ENCODE data around the gene GPC2. TPM values are rescaled to one million over a fixed set of nuclear protein-coding genes. Genes with fewer than 3 reads are reported as not detected.
A peak's percentile ranks its signal among the peaks of the same experiment; 100 is the strongest.

GPC2 gene
- total RNA-seq, 1 experiment from 2014 or later: 5.0 TPM

DNA sequence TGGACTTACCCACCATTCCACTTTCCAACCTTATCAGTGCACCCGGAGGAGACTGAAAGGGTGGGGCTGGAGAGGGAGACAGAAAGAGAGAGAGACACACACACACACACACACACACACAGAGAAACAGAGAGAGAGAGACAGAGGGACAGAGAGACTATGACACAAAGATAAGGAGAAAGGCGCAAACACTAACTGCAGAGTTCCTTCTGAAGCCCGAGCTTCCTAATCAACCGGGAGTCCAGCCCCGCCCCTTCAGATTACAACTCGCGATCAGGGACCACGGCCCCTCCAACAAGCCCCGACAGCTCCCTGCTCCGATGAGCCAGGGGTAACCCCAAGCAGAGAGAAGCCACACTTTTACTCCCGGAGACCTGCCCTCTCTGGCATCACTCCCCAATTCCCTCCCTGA lies 9.3 kb downstream of the GPC2 start:
- DNase-seq: no peak
- Histone ChIP-seq H3K27me3 (replicated peaks; ENCODE audit: control insufficient read depth, insufficient read depth, low read length) (no peaks in the 10 kb centered on the region), H3K9me3 (no peaks in the 10 kb centered on the region), H3K36me3 (ENCODE audit: control insufficient read depth, insufficient read depth, low read length) (no peaks in the 10 kb centered on the region), H3K4me3 (ENCODE audit: low read depth, low read length) (peak overlapping the region; percentile 2; the same call in 1 of the 2 replicates), H3K4me1 (peaks cover 29% of the 10 kb centered on the region)
- Mint-ChIP-seq H3K4me3 (ENCODE audit: unreplicated experiment) (peak overlapping the region; percentile 71), H3K36me3 (ENCODE audit: insufficient read depth, unreplicated experiment) (no peaks in the 10 kb centered on the region), H3K4me1 (ENCODE audit: low read depth, unreplicated experiment) (peaks cover 39% of the 10 kb centered on the region), H3K27me3 (ENCODE audit: insufficient read depth, unreplicated experiment) (no peaks in the 10 kb centered on the region), H3K27ac (ENCODE audit: unreplicated experiment) (no peak overlapping the region), H3K9me3 (ENCODE audit: unreplicated experiment) (no peaks in the 10 kb centered on the region)
- no peak for TF ChIP-seq CTCF (IDR thresholded peaks at IDR 0.05; ENCODE audit: insufficient read depth in 1 of 2, low read depth in 1 of 2, low read length in 1 of 2, severe bottlenecking in 1 of 2, unreplicated experiment in 1 of 2)
- ChIA-PET POLR2A (interaction anchor here (1.3 kb wide), 1 partner anchor 10 kb away, joined by 5 read pairs; no protein-coding TSS in a partner anchor), CTCF (interaction anchor here (0.6 to 1.1 kb wide), 3 partner anchors 11 to 21 kb away, joined by 3 to 7 read pairs (median 4); partner anchors contain the start of gene LAMTOR4)
- intact Hi-C loops (cut with micrococcal nuclease; ENCODE audit: unreplicated experiment): no loop called here
- BruUV-seq (replicated peaks): no TSS peak

- Histone ChIP-seq H3K4me3 (ENCODE audit: low read depth, low read length) (no peak overlapping the region), H3K4me1 (peaks cover 32% of the 10 kb centered on the region), H3K36me3 (ENCODE audit: control insufficient read depth, insufficient read depth, low read length) (no peaks in the 10 kb centered on the region), H3K27me3 (replicated peaks; ENCODE audit: control insufficient read depth, insufficient read depth, low read length) (no peaks in the 10 kb centered on the region), H3K9me3 (no peaks in the 10 kb centered on the region)
- peak overlapping the region; percentile 71 for H3K4me3 Mint-ChIP-seq (ENCODE audit: unreplicated experiment)
- no peak for DNase-seq
- H3K4me1 Mint-ChIP-seq (ENCODE audit: low read depth, unreplicated experiment): peaks cover 44% of the 10 kb centered on the region
- TF ChIP-seq CTCF (IDR thresholded peaks at IDR 0.05; ENCODE audit: insufficient read depth in 1 of 2, low read depth in 1 of 2, low read length in 1 of 2, severe bottlenecking in 1 of 2, unreplicated experiment in 1 of 2): no peak
- intact Hi-C loops (cut with micrococcal nuclease; ENCODE audit: unreplicated experiment): no loop called here
- no peaks in the 10 kb centered on the region for H3K36me3 Mint-ChIP-seq (ENCODE audit: insufficient read depth, unreplicated experiment)
- BruUV-seq (replicated peaks): no TSS peak
- H3K27ac Mint-ChIP-seq (ENCODE audit: unreplicated experiment): no peak overlapping the region
- H3K27me3 Mint-ChIP-seq (ENCODE audit: insufficient read depth, unreplicated experiment): no peaks in the 10 kb centered on the region
- CTCF ChIA-PET: interaction anchor here (0.6 to 1.1 kb wide), 3 partner anchors 10 to 22 kb away, joined by 3 to 7 read pairs (median 4); no protein-coding TSS in a partner anchor
- POLR2A ChIA-PET: interaction anchor here (1.0 to 1.3 kb wide), 2 partner anchors 9 to 12 kb away, joined by 3 to 5 read pairs; no protein-coding TSS in a partner anchor
- H3K9me3 Mint-ChIP-seq (ENCODE audit: unreplicated experiment): no peaks in the 10 kb centered on the region
Observed at GRCh38 chr7:100166970-100167911, 9.9 kb downstream of the GPC2 start.

- no peak for TF ChIP-seq CTCF (IDR thresholded peaks at IDR 0.05; ENCODE audit: insufficient read depth in 1 of 2, low read depth in 1 of 2, low read length in 1 of 2, severe bottlenecking in 1 of 2, unreplicated experiment in 1 of 2)
- Mint-ChIP-seq H3K4me1 (ENCODE audit: low read depth, unreplicated experiment) (peaks cover 44% of the 10 kb centered on the region), H3K27me3 (ENCODE audit: insufficient read depth, unreplicated experiment) (no peaks in the 10 kb centered on the region), H3K4me3 (ENCODE audit: unreplicated experiment) (peak overlapping the region; percentile 71), H3K9me3 (ENCODE audit: unreplicated experiment) (no peaks in the 10 kb centered on the region), H3K27ac (ENCODE audit: unreplicated experiment) (no peak overlapping the region), H3K36me3 (ENCODE audit: insufficient read depth, unreplicated experiment) (no peaks in the 10 kb centered on the region)
- Histone ChIP-seq H3K27me3 (replicated peaks; ENCODE audit: control insufficient read depth, insufficient read depth, low read length) (no peaks in the 10 kb centered on the region), H3K9me3 (no peaks in the 10 kb centered on the region), H3K36me3 (ENCODE audit: control insufficient read depth, insufficient read depth, low read length) (no peaks in the 10 kb centered on the region), H3K4me1 (peaks cover 32% of the 10 kb centered on the region), H3K4me3 (ENCODE audit: low read depth, low read length) (no peak overlapping the region)
- intact Hi-C loops (cut with micrococcal nuclease; ENCODE audit: unreplicated experiment): no loop called here
- no peak for DNase-seq
- no TSS peak for BruUV-seq (replicated peaks)
- ChIA-PET CTCF (interaction anchor here (0.9 kb wide), 1 partner anchor 9 kb away, joined by 3 read pairs; no protein-coding TSS in a partner anchor), POLR2A (interaction anchor here (1.0 kb wide), 1 partner anchor 11 kb away, joined by 3 read pairs; no protein-coding TSS in a partner anchor)
Observed at GRCh38 chr7:100166317-100166940, 10.8 kb downstream of the GPC2 start.

Measured in Caco-2 (cell line).